Panc1 (cell line): ENCODE measurements around the gene C4orf33. TPM values are rescaled to one million over a fixed set of nuclear protein-coding genes. Genes with fewer than 3 reads are reported as not detected.

Experiments used
- ATAC-seq: fragments of 200-7000 bp; cut with Tn5 transposase; 2 replicates; pipeline ENCODE4 v1.9.1; 2020; ENCODE audit warnings: mild to moderate bottlenecking, moderate library complexity
- Bru-seq: library from RNA; stranded (reverse); fragments of 400-500 nt; gene quantifications from one replicate; lab custom pipeline; 2021; lab: Mats Ljungman, UMichigan
- BruChase-seq, 2 experiments: library from RNA; stranded (reverse); fragments of 400-500 nt; gene quantifications; one replicate each; lab custom pipeline; 2021; lab: Mats Ljungman, UMichigan
- BruUV-seq: library from RNA; stranded (reverse); fragments of 400-500 nt; replicated peaks from 2 replicates; lab custom pipeline; 2021; lab: Mats Ljungman, UMichigan
- CTCF ChIA-PET: fragments of 300-600 bp; sonication (Branson Sonifier 250); formaldehyde crosslinking; loops from one replicate; lab custom pipeline; 2022; ENCODE audit warnings: antibody characterized with exemption; lab: Charles Lee
- POLR2A ChIA-PET: fragments of 300-600 bp; sonication (Branson Sonifier 250); formaldehyde crosslinking; loops from one replicate; lab custom pipeline; 2022; ENCODE audit warnings: antibody characterized with exemption; lab: Charles Lee
- DNase-seq: peaks from one replicate; pipeline ENCODE4 v3.0.0-alpha.2; 2010; ENCODE audit warnings: low read depth, low spot score
- H3K27ac ChIP-seq: 2 replicates; pipeline ENCODE4 v1.5.1; 2011; ENCODE audit warnings: mild to moderate bottlenecking, low read length, inconsistent platforms
- H3K27me3 ChIP-seq: fragments of 200-500 bp; sonication (Bioruptor generic); 2 replicates; pipeline ENCODE4 v1.6.0; 2014; ENCODE audit warnings: low read length, inconsistent platforms; ENCODE audit not compliant: control insufficient read depth, insufficient read depth
- H3K36me3 ChIP-seq: fragments of 200-500 bp; sonication (Bioruptor generic); 2 replicates; pipeline ENCODE4 v1.5.1; 2014; ENCODE audit warnings: inconsistent platforms, mild to moderate bottlenecking, low read length, moderate library complexity; ENCODE audit not compliant: control insufficient read depth, insufficient read depth
- H3K4me1 ChIP-seq: 2 replicates; pipeline ENCODE4 v1.5.1; 2011; ENCODE audit warnings: inconsistent platforms, mild to moderate bottlenecking, low read length, moderate library complexity; ENCODE audit not compliant: control insufficient read depth, insufficient read depth
- H3K4me3 ChIP-seq, 2 experiments: 2 replicates each; pipeline ENCODE4 v1.5.1; 2011 to 2012; ENCODE audit warnings: low read depth in 2 of 2, low read length in 2 of 2, mild to moderate bottlenecking in 2 of 2, inconsistent platforms in 1 of 2, moderate library complexity in 1 of 2
- H3K9me3 ChIP-seq: fragments of 200-500 bp; sonication (Bioruptor generic); 2 replicates; pipeline ENCODE4 v1.5.1; 2014; ENCODE audit warnings: low read depth, mild to moderate bottlenecking, inconsistent platforms, low read length, moderate library complexity; ENCODE audit not compliant: control insufficient read depth, insufficient read depth
- POLR2AphosphoS5 ChIP-seq: IDR thresholded peaks from 2 replicates; pipeline ENCODE4 v1.6.1; 2012; ENCODE audit warnings: mild to moderate bottlenecking, low read depth, low read length, moderate library complexity
- SIN3A ChIP-seq: IDR thresholded peaks from 2 replicates; pipeline ENCODE4 v1.6.1; 2012; ENCODE audit warnings: low read depth, mild to moderate bottlenecking, low read length, moderate library complexity, borderline replicate concordance; ENCODE audit not compliant: insufficient read depth
- TCF7L2 ChIP-seq: IDR thresholded peaks from 2 replicates; pipeline ENCODE4 v1.6.1; 2011; ENCODE audit warnings: mild to moderate bottlenecking, low read depth, low read length, inconsistent platforms
- in situ Hi-C: cut with HindIII; loops from 2 replicates; pipeline ENCODE4 v1.10.0; 2016; ENCODE audit warnings: low sequenced_read_pairs, low pct_unique_long_range_greater_than_20kb
- intact Hi-C: fragments of 100-400 bp; cut with micrococcal nuclease; formaldehyde crosslinking; loops from one replicate; pipeline ENCODE4 v1.10.0; 2022; ENCODE audit not compliant: unreplicated experiment
- long read RNA-seq: library from polyadenylated mRNA; unstranded; transcript quantifications from one replicate; pipeline ENCODE4 v2.0.0, GENCODE V29; 2021; ENCODE audit not compliant: unreplicated experiment
- polyA plus RNA-seq: library from polyadenylated mRNA; unstranded; fragments of >200 nt; gene quantifications from one replicate; pipeline ENCODE4 v1.2.1, GENCODE V29; 2012; ENCODE audit warnings: missing spikeins; ENCODE audit not compliant: insufficient read length
- total RNA-seq: library from RNA; stranded (reverse); gene quantifications from one replicate; pipeline ENCODE4 v1.2.1, GENCODE V29; 2021; ENCODE audit not compliant: unreplicated experiment
- TF ChIP-seq, protein P1 (sequence below): fragments of 450-650 bp; IDR thresholded peaks from 2 replicates; pipeline ENCODE4 v1.5.1; 2017; ENCODE audit warnings: mild to moderate bottlenecking
- TF ChIP-seq, protein P2 (sequence below), 2 experiments: IDR thresholded peaks; 2 replicates each; pipeline ENCODE4 v1.6.1; 2011 to 2012; ENCODE audit warnings: low read depth in 2 of 2, control low read depth in 1 of 2, low read length in 1 of 2, mild to moderate bottlenecking in 1 of 2, moderate library complexity in 1 of 2; ENCODE audit not compliant: insufficient read depth in 1 of 2

Gene C4orf33, protein sequence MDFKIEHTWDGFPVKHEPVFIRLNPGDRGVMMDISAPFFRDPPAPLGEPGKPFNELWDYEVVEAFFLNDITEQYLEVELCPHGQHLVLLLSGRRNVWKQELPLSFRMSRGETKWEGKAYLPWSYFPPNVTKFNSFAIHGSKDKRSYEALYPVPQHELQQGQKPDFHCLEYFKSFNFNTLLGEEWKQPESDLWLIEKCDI
- total RNA-seq (11.4 TPM), Bru-seq, nascent RNA (percentile 49 among the genes with signal in this experiment), BruChase-seq, experiment 1, labeled RNA remaining after a 2-hour chase (percentile 59 among the genes with signal in this experiment), BruChase-seq, experiment 2, labeled RNA remaining after a 6-hour chase (percentile 57 among the genes with signal in this experiment)
- 3.9 TPM for polyA plus RNA-seq
- long read RNA-seq, transcript C4orf33-202 (6 exons, 1,588 nt) = major isoform, 5 of 18 reads
- long read RNA-seq, partial matches to known transcripts = 0 of 18 reads
- long read RNA-seq, other reads (novel, unspliced or antisense) = 13 of 18 reads

DNA sequence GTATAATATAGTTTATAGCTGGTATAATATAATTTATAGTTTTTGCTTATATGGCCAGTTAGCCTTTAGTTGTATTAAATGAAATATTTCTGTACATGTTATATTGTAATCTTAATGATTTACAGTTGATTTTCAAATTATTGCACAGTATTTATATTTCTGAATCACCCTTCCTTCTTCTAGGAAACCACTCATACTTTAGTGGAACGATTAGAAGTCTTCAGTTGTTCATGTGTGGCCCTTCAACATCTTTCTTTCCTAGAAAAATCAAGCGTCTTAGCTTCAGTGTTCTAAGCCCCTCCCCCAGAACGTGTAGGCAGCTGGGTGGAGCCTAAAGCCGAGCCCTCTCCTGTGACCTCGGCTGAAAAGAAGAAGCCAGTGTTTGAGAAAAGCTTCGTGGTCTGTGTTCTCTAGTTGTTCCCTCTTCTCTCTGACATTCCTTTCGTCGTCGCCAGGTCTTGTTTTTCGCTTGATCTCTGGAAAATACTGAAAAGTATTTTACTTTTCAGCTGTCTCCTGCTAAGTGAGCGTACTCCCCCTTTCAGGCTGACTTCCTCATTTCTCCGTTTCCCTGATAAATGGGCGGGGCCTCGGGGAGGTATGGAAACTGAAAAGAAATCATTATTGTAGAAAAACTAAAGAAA lies at the start of gene C4orf33:
Gene C4orf33 (plus strand): TSS at position 342 of the 644 bp plus-strand sequence. CDS start 6,459 bp downstream, outside the sequence.
- Histone ChIP-seq H3K36me3 (no peaks in the 10 kb centered on the region; the same call in 1 of the 2 replicates), H3K9me3 (no peaks in the 10 kb centered on the region), H3K27me3 (no peaks in the 10 kb centered on the region), H3K4me1 (peaks cover 8% of the 10 kb centered on the region; the same call in 1 of the 2 replicates), H3K4me3 (peak within 1 kb of the TSS; percentile 78 to 90), H3K27ac (peak within 1 kb of the TSS; percentile 93)
- ChIA-PET CTCF (no interaction called here), POLR2A (no interaction called here)
- BruUV-seq = no TSS peak
- peak; percentile 67 for DNase-seq
- intact Hi-C loops = no loop called here
- no peak for TF ChIP-seq SIN3A
- TF ChIP-seq, protein P1, sequence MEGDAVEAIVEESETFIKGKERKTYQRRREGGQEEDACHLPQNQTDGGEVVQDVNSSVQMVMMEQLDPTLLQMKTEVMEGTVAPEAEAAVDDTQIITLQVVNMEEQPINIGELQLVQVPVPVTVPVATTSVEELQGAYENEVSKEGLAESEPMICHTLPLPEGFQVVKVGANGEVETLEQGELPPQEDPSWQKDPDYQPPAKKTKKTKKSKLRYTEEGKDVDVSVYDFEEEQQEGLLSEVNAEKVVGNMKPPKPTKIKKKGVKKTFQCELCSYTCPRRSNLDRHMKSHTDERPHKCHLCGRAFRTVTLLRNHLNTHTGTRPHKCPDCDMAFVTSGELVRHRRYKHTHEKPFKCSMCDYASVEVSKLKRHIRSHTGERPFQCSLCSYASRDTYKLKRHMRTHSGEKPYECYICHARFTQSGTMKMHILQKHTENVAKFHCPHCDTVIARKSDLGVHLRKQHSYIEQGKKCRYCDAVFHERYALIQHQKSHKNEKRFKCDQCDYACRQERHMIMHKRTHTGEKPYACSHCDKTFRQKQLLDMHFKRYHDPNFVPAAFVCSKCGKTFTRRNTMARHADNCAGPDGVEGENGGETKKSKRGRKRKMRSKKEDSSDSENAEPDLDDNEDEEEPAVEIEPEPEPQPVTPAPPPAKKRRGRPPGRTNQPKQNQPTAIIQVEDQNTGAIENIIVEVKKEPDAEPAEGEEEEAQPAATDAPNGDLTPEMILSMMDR = no peak
- peak; percentile 61 for TF ChIP-seq POLR2AphosphoS5
- peak; percentile 79 for ATAC-seq
- in situ Hi-C loops = no loop called here

DNA sequence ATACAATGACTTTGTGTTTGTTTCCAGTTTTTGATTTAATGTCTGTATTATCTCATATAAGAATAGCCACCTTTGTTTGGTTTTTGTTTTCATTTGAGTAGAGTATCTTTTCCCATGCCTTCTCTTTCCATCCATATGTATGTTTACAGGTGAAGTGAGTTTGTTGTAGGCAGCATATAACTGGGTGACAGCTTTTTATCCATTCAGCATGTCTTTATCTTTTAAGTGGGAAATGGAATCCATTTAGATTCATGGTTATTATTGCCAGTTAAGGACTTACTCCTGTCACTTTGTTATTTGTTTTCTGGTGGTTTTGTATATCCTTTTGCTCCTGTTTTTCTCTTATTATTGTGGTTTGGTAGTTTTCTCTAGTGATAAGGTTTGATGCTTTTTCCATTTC lies 36.9 kb upstream of the C4orf33 start:
- CTCF ChIA-PET = no interaction called here
- no TSS peak for BruUV-seq
- in situ Hi-C loops = no loop called here
- TF ChIP-seq, protein P1 = no peak
- TF ChIP-seq, protein P2, sequence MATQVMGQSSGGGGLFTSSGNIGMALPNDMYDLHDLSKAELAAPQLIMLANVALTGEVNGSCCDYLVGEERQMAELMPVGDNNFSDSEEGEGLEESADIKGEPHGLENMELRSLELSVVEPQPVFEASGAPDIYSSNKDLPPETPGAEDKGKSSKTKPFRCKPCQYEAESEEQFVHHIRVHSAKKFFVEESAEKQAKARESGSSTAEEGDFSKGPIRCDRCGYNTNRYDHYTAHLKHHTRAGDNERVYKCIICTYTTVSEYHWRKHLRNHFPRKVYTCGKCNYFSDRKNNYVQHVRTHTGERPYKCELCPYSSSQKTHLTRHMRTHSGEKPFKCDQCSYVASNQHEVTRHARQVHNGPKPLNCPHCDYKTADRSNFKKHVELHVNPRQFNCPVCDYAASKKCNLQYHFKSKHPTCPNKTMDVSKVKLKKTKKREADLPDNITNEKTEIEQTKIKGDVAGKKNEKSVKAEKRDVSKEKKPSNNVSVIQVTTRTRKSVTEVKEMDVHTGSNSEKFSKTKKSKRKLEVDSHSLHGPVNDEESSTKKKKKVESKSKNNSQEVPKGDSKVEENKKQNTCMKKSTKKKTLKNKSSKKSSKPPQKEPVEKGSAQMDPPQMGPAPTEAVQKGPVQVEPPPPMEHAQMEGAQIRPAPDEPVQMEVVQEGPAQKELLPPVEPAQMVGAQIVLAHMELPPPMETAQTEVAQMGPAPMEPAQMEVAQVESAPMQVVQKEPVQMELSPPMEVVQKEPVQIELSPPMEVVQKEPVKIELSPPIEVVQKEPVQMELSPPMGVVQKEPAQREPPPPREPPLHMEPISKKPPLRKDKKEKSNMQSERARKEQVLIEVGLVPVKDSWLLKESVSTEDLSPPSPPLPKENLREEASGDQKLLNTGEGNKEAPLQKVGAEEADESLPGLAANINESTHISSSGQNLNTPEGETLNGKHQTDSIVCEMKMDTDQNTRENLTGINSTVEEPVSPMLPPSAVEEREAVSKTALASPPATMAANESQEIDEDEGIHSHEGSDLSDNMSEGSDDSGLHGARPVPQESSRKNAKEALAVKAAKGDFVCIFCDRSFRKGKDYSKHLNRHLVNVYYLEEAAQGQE (IDR thresholded peaks at IDR 0.05; ENCODE audit: insufficient read depth in 1 of 2, low read depth in 2 of 2, low read length in 1 of 2) = no peak
- TF ChIP-seq POLR2AphosphoS5 = no peak
- no peak for TF ChIP-seq TCF7L2
- no peak for TF ChIP-seq SIN3A
- ATAC-seq (no peak), DNase-seq (no peak)
- no peaks in the 10 kb centered on the region for H3K36me3 ChIP-seq
- no peaks in the 10 kb centered on the region for H3K27me3 ChIP-seq
- H3K27ac ChIP-seq = no peak overlapping the region
- POLR2A ChIA-PET = no interaction called here
- H3K9me3 ChIP-seq = peaks cover 24% of the 10 kb centered on the region; the same call in 1 of the 2 replicates
- no peak overlapping the region for H3K4me3 ChIP-seq
- H3K4me1 ChIP-seq = no peaks in the 10 kb centered on the region
- intact Hi-C loops = no loop called here
